GM21390 (cell line): ENCODE measurements around the gene NPHS1.
"Not testable (repeated sequence)": the region's sequence is repeated elsewhere in the genome, so short reads cannot be mapped to it uniquely, and the experiment has no call there.

Experiments used
- ATAC-seq: cut with Tn5 transposase; IDR thresholded peaks from one replicate; pipeline ENCODE4 v1.9.1; 2021; ENCODE audit not compliant: unreplicated experiment

The NPHS1 gene

GRCh38 chr19:35852029-35852780 is at the start of gene NPHS1:
Gene NPHS1, minus strand, starts transcription at chr19:35852504. Its CDS starts 667 bp downstream, at chr19:35851837.
- no peak for ATAC-seq

GRCh38 chr19:35901055-35901644 is 48.8 kb upstream of the NPHS1 start:
- no peak for ATAC-seq

GRCh38 chr19:35899547-35900214 is 47.4 kb upstream of the NPHS1 start:
- no peak for ATAC-seq

- no peak for ATAC-seq
These were observed 46.1 kb upstream of the NPHS1 start for GRCh38 chr19:35898499-35898809.

- no peak for ATAC-seq
These were observed 45.6 kb upstream of the NPHS1 start for GRCh38 chr19:35897706-35898451.

GRCh38 chr19:35896643-35897040 is 44.3 kb upstream of the NPHS1 start:
- no peak for ATAC-seq

- ATAC-seq, result no peak
These were observed 43.8 kb upstream of the NPHS1 start for GRCh38 chr19:35895911-35896642.

GRCh38 chr19:35894342-35894741 is 42.0 kb upstream of the NPHS1 start:
- no peak for ATAC-seq

GRCh38 chr19:35891819-35892218 is 39.5 kb upstream of the NPHS1 start:
- not testable (repeated sequence) for ATAC-seq

- ATAC-seq, result no peak
These were observed 37.9 kb upstream of the NPHS1 start for GRCh38 chr19:35890113-35890650.

GRCh38 chr19:35889370-35890112 is 37.2 kb upstream of the NPHS1 start:
- no peak for ATAC-seq

- no peak for ATAC-seq
These were observed 36.1 kb upstream of the NPHS1 start for GRCh38 chr19:35888398-35888797.

- ATAC-seq, result no peak
These were observed 34.9 kb upstream of the NPHS1 start for GRCh38 chr19:35887197-35887596.

- ATAC-seq, result no peak
These were observed 33.6 kb upstream of the NPHS1 start for GRCh38 chr19:35885904-35886303.

- ATAC-seq, result no peak
These were observed 33.0 kb upstream of the NPHS1 start for GRCh38 chr19:35885225-35885738.

- ATAC-seq, result no peak
These were observed 31.6 kb upstream of the NPHS1 start for GRCh38 chr19:35883882-35884281.

- ATAC-seq, result no peak
These were observed 30.0 kb upstream of the NPHS1 start for GRCh38 chr19:35882114-35882832.

GRCh38 chr19:35879770-35880317 is 27.5 kb upstream of the NPHS1 start:
- ATAC-seq, result no peak

- no peak for ATAC-seq
These were observed 26.8 kb upstream of the NPHS1 start for GRCh38 chr19:35879068-35879467.
